Transverse colon (tissue), 3 donors: ENCODE data around the gene ZBP1.

Experiments used
- CTCF ChIP-seq, 5 experiments: fragments of 200-600 bp in 3 of 5; fragments of 450-650 bp in 2 of 5; sonication (generic) in 3 of 5; IDR thresholded peaks; 1 replicate in 2 of 5; 2 replicates in 3 of 5; pipeline ENCODE4 v1.5.1; 2016 to 2017; ENCODE audit warnings: antibody characterized with exemption in 5 of 5, inconsistent platforms in 3 of 5, mild to moderate bottlenecking in 2 of 5, moderate library complexity in 1 of 5
- EP300 ChIP-seq: sonication (generic); formaldehyde crosslinking; IDR thresholded peaks from one replicate; pipeline ENCODE4 v1.6.1; 2017; ENCODE audit warnings: antibody characterized with exemption, low read depth
- POLR2A ChIP-seq: fragments of 450-650 bp; IDR thresholded peaks from one replicate; pipeline ENCODE4 v1.6.1; 2016; ENCODE audit warnings: antibody characterized with exemption, mild to moderate bottlenecking, moderate library complexity

- TF ChIP-seq CTCF (IDR thresholded peaks at IDR 0.05): no peak
- no peak for TF ChIP-seq POLR2A
- TF ChIP-seq EP300: no peak
Observed at GRCh38 chr20:57625181-57625958, 5.1 kb upstream of the ZBP1 start.
